K562 treated with DMSO at 1 percent for 4 hours (cell line): ENCODE measurements around the gene FMNL1. TPM values are rescaled to one million over a fixed set of nuclear protein-coding genes. Genes with fewer than 3 reads are reported as not detected.

Experiments used
- total RNA-seq: library from RNA; unstranded; fragments of 300-600 nt; gene quantifications from 2 replicates; pipeline ENCODE4 v1.2.3, GENCODE V29; 2022; ENCODE audit not compliant: insufficient read depth

The FMNL1 gene, protein sequence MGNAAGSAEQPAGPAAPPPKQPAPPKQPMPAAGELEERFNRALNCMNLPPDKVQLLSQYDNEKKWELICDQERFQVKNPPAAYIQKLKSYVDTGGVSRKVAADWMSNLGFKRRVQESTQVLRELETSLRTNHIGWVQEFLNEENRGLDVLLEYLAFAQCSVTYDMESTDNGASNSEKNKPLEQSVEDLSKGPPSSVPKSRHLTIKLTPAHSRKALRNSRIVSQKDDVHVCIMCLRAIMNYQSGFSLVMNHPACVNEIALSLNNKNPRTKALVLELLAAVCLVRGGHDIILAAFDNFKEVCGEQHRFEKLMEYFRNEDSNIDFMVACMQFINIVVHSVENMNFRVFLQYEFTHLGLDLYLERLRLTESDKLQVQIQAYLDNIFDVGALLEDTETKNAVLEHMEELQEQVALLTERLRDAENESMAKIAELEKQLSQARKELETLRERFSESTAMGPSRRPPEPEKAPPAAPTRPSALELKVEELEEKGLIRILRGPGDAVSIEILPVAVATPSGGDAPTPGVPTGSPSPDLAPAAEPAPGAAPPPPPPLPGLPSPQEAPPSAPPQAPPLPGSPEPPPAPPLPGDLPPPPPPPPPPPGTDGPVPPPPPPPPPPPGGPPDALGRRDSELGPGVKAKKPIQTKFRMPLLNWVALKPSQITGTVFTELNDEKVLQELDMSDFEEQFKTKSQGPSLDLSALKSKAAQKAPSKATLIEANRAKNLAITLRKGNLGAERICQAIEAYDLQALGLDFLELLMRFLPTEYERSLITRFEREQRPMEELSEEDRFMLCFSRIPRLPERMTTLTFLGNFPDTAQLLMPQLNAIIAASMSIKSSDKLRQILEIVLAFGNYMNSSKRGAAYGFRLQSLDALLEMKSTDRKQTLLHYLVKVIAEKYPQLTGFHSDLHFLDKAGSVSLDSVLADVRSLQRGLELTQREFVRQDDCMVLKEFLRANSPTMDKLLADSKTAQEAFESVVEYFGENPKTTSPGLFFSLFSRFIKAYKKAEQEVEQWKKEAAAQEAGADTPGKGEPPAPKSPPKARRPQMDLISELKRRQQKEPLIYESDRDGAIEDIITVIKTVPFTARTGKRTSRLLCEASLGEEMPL
- 61.9 and 65.1 TPM in 2 replicates for total RNA-seq

DNA sequence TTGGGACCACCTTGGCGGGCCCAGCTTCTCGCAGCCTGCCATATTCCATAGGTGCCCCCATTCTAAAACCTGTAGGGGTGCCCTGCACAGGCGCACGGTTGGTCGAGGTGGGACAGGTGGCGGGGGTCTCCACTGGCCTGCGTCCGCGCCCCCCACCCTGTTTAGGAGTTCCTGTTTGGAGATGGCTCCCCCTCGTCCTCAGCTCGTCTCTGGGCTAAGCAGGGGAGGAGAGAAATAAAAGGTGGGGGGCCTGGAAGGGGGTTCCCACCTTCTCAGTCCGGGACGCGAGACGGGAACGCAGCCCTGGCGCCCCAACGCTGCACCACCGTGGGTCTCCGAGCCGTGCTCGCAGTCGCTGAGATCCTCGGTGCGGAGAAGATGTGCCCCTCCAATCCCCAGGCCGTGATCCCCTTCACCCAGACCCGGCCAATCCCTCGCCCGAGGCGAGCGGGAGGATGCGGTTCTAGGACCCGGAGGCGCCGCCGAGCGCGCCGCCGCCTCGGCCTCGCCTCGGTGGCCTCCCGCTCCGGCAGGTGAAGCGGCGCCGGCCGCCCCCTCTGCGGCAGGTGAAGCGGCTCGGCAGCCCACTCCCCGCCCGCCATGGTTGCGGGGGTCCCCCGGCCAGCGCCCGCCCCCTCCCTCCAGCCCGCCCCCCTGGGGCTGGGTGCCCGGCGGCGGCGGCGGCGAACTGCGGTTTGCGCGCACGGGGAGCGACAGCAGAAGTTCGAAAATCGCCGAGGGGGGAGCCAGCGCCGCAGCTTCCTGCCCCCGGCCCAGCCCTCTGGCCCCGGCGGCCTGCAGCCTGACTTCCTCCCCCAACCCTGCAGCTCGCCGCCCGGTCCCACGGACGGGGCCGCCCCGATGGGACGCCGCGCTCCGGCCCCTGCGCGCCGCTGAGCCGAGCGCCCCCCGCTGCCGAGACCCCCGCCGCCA is at the start of gene FMNL1:
TSS of gene FMNL1 (plus strand) at position 805 of the 933 bp plus-strand sequence. CDS start 240 bp downstream, outside the sequence.

GRCh38 chr17:45261577-45262515 is 40.2 kb downstream of the FMNL1 start, which contains the start of gene SPATA32:
SPATA32 (minus strand) TSS chr17:45262094; CDS start chr17:45262016, 78 bp downstream.

Other genes starting within 250 kb of the FMNL1 start
- gene DCAKD, start 170.3 kb upstream of the FMNL1 start, total RNA-seq = 33.7 and 38.0 TPM in 2 replicates
- gene NMT1, start 160.6 kb upstream of the FMNL1 start, total RNA-seq = 83.6 and 100 TPM in 2 replicates
- 13.0 and 45.7 TPM in 2 replicates for gene PLCD3, start 89.4 kb upstream of the FMNL1 start, total RNA-seq
- 8.8 and 9.0 TPM in 2 replicates for gene ACBD4, start 86.2 kb upstream of the FMNL1 start, total RNA-seq
- 22.7 and 33.7 TPM in 2 replicates for gene HEXIM1, start 73.4 kb upstream of the FMNL1 start, total RNA-seq
- gene HEXIM2, start 60.0 kb upstream of the FMNL1 start, total RNA-seq = 2.9 and 5.0 TPM in 2 replicates
- gene SPATA32, start 40.2 kb downstream of the FMNL1 start, total RNA-seq = not detected in 2 replicates
- 5.3 TPM in 2 replicates for gene MAP3K14, start 95.1 kb downstream of the FMNL1 start, total RNA-seq
- 6.8 and 29.3 TPM in 2 replicates for gene ARHGAP27, start 211.0 kb downstream of the FMNL1 start, total RNA-seq